Measurements from ENCODE around the gene SLC47A1. TPM values are rescaled to one million over a fixed set of nuclear protein-coding genes. Genes with fewer than 3 reads are reported as not detected.

Gene SLC47A1
- total and polyA plus RNA-seq, 4 donors = 34.8 to 69.2 (median 37.2) TPM

DNA sequence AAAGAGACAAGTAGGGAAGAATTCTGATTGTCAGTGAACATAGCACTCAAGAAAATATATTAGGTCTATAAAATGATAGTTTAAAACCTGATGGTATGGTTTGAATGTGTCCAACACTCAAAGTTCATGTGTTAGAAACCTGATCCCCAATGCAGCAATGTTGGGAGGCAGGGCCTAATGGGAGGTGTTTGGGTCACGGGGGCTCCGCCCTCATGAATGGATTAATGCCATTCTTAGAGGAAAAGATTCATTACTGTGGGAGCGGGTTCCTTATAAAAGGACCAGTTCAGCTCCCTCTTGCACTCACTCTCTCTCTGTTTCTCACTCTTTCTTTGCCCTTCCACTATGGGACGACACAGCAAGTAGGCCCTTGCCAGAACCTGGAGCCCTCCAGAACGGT, 41.5 kb upstream of the SLC47A1 start (continued):
- TF ChIP-seq, protein P1, sequence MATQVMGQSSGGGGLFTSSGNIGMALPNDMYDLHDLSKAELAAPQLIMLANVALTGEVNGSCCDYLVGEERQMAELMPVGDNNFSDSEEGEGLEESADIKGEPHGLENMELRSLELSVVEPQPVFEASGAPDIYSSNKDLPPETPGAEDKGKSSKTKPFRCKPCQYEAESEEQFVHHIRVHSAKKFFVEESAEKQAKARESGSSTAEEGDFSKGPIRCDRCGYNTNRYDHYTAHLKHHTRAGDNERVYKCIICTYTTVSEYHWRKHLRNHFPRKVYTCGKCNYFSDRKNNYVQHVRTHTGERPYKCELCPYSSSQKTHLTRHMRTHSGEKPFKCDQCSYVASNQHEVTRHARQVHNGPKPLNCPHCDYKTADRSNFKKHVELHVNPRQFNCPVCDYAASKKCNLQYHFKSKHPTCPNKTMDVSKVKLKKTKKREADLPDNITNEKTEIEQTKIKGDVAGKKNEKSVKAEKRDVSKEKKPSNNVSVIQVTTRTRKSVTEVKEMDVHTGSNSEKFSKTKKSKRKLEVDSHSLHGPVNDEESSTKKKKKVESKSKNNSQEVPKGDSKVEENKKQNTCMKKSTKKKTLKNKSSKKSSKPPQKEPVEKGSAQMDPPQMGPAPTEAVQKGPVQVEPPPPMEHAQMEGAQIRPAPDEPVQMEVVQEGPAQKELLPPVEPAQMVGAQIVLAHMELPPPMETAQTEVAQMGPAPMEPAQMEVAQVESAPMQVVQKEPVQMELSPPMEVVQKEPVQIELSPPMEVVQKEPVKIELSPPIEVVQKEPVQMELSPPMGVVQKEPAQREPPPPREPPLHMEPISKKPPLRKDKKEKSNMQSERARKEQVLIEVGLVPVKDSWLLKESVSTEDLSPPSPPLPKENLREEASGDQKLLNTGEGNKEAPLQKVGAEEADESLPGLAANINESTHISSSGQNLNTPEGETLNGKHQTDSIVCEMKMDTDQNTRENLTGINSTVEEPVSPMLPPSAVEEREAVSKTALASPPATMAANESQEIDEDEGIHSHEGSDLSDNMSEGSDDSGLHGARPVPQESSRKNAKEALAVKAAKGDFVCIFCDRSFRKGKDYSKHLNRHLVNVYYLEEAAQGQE (IDR thresholded peaks at IDR 0.05) = no peak
- TF ChIP-seq FOXA2 (IDR thresholded peaks at IDR 0.05) (no peak), GABPA (IDR thresholded peaks at IDR 0.05 in 1 of 2, conservative IDR thresholded peaks at IDR 0.05 in 1 of 2) (no peak), FOXA1 (IDR thresholded peaks at IDR 0.05) (no peak)

DNA sequence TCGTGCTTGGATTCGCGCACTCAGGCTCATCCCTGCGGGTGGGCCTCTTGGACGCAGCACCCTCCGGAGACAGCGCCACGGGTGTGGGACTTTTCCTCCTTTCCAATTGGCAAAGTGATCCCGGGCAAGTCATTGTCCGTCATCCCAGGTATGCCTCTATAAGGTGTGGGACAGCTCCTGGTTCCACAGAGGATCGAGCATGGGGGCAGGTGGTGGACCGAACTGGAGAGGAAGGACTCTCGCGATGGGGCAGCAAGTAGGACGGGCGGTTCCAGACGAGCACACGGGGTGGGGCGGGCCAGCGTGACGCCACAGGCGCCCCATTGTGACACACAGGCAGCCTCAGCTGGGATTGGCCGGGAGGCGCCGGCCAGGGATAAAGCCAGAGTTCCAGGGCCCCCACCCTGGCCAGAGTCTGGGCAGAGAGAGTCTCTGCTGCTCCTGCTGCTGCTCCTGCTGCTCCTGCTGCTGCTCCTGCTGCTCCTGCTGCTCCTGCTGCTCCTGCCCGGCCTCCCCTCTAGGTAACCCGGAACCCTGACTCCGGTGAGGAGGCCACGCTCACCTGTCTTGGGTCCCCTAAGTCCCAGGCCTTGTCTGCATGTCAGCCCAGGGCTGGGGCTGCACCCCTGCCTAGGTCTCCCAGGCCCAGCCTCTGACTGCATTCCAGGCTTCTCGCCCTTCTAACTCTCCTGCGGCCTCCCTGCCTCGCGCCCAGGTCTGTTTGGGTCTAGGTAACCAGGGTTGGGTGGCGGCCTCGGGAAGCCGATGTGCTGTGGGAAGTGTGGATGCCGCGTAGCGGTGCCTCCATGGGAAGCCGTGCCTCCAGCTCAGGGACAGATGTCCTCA, 38.5 kb upstream of the SLC47A1 start:
- no peak for DNase-seq (ENCODE audit: low spot score)
- TF ChIP-seq RXRA (IDR thresholded peaks at IDR 0.05) (no peak), TAF1 (conservative IDR thresholded peaks at IDR 0.05) (no peak), RAD21 (IDR thresholded peaks at IDR 0.05) (no peak), EGR1 (IDR thresholded peaks at IDR 0.05; ENCODE audit: low read depth in 2 of 2) (no peak), HNF4A (conservative IDR thresholded peaks at IDR 0.05) (no peak), SP1 (IDR thresholded peaks at IDR 0.05) (no peak), FOXA1 (IDR thresholded peaks at IDR 0.05) (no peak)
- TF ChIP-seq, protein P2, sequence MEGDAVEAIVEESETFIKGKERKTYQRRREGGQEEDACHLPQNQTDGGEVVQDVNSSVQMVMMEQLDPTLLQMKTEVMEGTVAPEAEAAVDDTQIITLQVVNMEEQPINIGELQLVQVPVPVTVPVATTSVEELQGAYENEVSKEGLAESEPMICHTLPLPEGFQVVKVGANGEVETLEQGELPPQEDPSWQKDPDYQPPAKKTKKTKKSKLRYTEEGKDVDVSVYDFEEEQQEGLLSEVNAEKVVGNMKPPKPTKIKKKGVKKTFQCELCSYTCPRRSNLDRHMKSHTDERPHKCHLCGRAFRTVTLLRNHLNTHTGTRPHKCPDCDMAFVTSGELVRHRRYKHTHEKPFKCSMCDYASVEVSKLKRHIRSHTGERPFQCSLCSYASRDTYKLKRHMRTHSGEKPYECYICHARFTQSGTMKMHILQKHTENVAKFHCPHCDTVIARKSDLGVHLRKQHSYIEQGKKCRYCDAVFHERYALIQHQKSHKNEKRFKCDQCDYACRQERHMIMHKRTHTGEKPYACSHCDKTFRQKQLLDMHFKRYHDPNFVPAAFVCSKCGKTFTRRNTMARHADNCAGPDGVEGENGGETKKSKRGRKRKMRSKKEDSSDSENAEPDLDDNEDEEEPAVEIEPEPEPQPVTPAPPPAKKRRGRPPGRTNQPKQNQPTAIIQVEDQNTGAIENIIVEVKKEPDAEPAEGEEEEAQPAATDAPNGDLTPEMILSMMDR (IDR thresholded peaks at IDR 0.05; ENCODE audit: low read depth, low read length, missing input control) = no peak
- TF ChIP-seq, protein P3, sequence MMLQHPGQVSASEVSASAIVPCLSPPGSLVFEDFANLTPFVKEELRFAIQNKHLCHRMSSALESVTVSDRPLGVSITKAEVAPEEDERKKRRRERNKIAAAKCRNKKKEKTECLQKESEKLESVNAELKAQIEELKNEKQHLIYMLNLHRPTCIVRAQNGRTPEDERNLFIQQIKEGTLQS (IDR thresholded peaks at IDR 0.05) = no peak

GRCh38 chr17:19495828-19496528, 37.7 kb upstream of the SLC47A1 start:
- no peaks in the 10 kb centered on the region for H3K9me3 ChIP-seq (ENCODE audit: control insufficient read depth in 4 of 4, low read length in 3 of 4)
- WGBS = 93% methylated on average over 6 of the region's 6 CpGs
- no peaks in the 10 kb centered on the region for H3K36me3 ChIP-seq (ENCODE audit: control insufficient read depth in 4 of 4, insufficient read depth in 3 of 4, low read depth in 1 of 4, low read length in 3 of 4)
- H3K4me1 ChIP-seq (ENCODE audit: control insufficient read depth in 4 of 4, insufficient read depth in 4 of 4, low read length in 3 of 4) = no peaks in the 10 kb centered on the region
- no peaks in the 10 kb centered on the region for H3K27me3 ChIP-seq (ENCODE audit: control insufficient read depth in 4 of 4, insufficient read depth in 4 of 4, low read length in 3 of 4)
- no peak for DNase-seq (ENCODE audit: low spot score)
- no peak overlapping the region for H3K4me3 ChIP-seq (ENCODE audit: low read depth in 1 of 3, low read length in 3 of 3)
- no peak overlapping the region for H3K27ac ChIP-seq (ENCODE audit: low read depth in 1 of 2, low read length in 2 of 2)
- TF ChIP-seq EGR1 (IDR thresholded peaks at IDR 0.05; ENCODE audit: low read depth in 2 of 2) (no peak), YY1 (IDR thresholded peaks at IDR 0.05) (no peak), FOXA1 (IDR thresholded peaks at IDR 0.05) (no peak), FOXA2 (IDR thresholded peaks at IDR 0.05) (no peak), TAF1 (conservative IDR thresholded peaks at IDR 0.05) (no peak), RXRA (IDR thresholded peaks at IDR 0.05) (no peak), JUND (IDR thresholded peaks at IDR 0.05) (no peak), HNF4G (IDR thresholded peaks at IDR 0.05) (no peak), HNF4A (conservative IDR thresholded peaks at IDR 0.05) (no peak)
- TF ChIP-seq, protein P4, sequence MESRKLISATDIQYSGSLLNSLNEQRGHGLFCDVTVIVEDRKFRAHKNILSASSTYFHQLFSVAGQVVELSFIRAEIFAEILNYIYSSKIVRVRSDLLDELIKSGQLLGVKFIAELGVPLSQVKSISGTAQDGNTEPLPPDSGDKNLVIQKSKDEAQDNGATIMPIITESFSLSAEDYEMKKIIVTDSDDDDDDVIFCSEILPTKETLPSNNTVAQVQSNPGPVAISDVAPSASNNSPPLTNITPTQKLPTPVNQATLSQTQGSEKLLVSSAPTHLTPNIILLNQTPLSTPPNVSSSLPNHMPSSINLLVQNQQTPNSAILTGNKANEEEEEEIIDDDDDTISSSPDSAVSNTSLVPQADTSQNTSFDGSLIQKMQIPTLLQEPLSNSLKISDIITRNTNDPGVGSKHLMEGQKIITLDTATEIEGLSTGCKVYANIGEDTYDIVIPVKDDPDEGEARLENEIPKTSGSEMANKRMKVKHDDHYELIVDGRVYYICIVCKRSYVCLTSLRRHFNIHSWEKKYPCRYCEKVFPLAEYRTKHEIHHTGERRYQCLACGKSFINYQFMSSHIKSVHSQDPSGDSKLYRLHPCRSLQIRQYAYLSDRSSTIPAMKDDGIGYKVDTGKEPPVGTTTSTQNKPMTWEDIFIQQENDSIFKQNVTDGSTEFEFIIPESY (IDR thresholded peaks at IDR 0.05) = no peak
- TF ChIP-seq, protein P2 (IDR thresholded peaks at IDR 0.05; ENCODE audit: low read depth, low read length, missing input control) = no peak
- H3K9ac ChIP-seq (ENCODE audit: low read depth in 1 of 2, low read length in 2 of 2) = no peak overlapping the region

More for the DNA sequence above, 38.5 kb upstream of the SLC47A1 start:
- H3K27me3 ChIP-seq (ENCODE audit: control insufficient read depth in 4 of 4, insufficient read depth in 4 of 4, low read length in 3 of 4) = no peaks in the 10 kb centered on the region
- no peaks in the 10 kb centered on the region for H3K4me1 ChIP-seq (ENCODE audit: control insufficient read depth in 4 of 4, insufficient read depth in 4 of 4, low read length in 3 of 4)
- no peak overlapping the region for H3K4me3 ChIP-seq (ENCODE audit: low read depth in 1 of 3, low read length in 3 of 3)
- no peaks in the 10 kb centered on the region for H3K36me3 ChIP-seq (ENCODE audit: control insufficient read depth in 4 of 4, insufficient read depth in 3 of 4, low read depth in 1 of 4, low read length in 3 of 4)
- 94% methylated on average over 40 of the region's 40 CpGs for WGBS
- H3K9ac ChIP-seq (ENCODE audit: low read depth in 1 of 2, low read length in 2 of 2) = no peak overlapping the region
- H3K9me3 ChIP-seq (ENCODE audit: control insufficient read depth in 4 of 4, low read length in 3 of 4) = no peaks in the 10 kb centered on the region
- no peak overlapping the region for H3K27ac ChIP-seq (ENCODE audit: low read depth in 1 of 2, low read length in 2 of 2)
